ENCODE measurements around the gene MARCHF10. TPM values are rescaled to one million over a fixed set of nuclear protein-coding genes. Genes with fewer than 3 reads are reported as not detected.

MARCHF10 gene
- total and polyA plus RNA-seq, 2 of the 13 experiments (the other 11 are each of a cell fraction or from before 2014, with no cell fraction given) = not detected

DNA sequence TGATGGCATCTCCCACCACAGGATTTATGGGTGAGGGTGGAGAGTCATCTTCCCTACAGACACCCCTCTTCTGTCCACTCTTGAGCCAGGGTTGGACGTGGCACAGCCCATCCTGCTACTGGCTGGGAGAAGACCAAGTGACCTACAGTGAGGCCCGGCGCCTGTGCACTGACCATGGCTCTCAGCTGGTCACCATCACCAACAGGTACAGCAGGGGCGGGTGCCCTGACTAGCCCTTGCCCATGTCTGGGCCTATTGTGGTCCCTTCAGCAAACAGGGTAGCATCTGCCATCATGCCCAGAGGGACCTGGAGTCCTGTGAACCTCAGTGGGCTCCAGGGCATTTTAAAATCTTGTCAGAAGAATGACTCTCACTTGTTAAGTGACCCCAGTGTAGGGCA, 132.4 kb downstream of the MARCHF10 start (continued):
- TF ChIP-seq KLF12 (CRISPR knock-in tag; IDR thresholded peaks at IDR 0.05; ENCODE audit: borderline replicate concordance) (no peak), ZBTB38 (CRISPR knock-in tag; IDR thresholded peaks at IDR 0.05) (no peak)
- TF ChIP-seq, protein P1, sequence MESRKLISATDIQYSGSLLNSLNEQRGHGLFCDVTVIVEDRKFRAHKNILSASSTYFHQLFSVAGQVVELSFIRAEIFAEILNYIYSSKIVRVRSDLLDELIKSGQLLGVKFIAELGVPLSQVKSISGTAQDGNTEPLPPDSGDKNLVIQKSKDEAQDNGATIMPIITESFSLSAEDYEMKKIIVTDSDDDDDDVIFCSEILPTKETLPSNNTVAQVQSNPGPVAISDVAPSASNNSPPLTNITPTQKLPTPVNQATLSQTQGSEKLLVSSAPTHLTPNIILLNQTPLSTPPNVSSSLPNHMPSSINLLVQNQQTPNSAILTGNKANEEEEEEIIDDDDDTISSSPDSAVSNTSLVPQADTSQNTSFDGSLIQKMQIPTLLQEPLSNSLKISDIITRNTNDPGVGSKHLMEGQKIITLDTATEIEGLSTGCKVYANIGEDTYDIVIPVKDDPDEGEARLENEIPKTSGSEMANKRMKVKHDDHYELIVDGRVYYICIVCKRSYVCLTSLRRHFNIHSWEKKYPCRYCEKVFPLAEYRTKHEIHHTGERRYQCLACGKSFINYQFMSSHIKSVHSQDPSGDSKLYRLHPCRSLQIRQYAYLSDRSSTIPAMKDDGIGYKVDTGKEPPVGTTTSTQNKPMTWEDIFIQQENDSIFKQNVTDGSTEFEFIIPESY (CRISPR knock-in tag; IDR thresholded peaks at IDR 0.05) = no peak
- TF ChIP-seq, protein P2, sequence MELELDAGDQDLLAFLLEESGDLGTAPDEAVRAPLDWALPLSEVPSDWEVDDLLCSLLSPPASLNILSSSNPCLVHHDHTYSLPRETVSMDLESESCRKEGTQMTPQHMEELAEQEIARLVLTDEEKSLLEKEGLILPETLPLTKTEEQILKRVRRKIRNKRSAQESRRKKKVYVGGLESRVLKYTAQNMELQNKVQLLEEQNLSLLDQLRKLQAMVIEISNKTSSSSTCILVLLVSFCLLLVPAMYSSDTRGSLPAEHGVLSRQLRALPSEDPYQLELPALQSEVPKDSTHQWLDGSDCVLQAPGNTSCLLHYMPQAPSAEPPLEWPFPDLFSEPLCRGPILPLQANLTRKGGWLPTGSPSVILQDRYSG (CRISPR knock-in tag; IDR thresholded peaks at IDR 0.05) = no peak
- TF ChIP-seq, protein P3, sequence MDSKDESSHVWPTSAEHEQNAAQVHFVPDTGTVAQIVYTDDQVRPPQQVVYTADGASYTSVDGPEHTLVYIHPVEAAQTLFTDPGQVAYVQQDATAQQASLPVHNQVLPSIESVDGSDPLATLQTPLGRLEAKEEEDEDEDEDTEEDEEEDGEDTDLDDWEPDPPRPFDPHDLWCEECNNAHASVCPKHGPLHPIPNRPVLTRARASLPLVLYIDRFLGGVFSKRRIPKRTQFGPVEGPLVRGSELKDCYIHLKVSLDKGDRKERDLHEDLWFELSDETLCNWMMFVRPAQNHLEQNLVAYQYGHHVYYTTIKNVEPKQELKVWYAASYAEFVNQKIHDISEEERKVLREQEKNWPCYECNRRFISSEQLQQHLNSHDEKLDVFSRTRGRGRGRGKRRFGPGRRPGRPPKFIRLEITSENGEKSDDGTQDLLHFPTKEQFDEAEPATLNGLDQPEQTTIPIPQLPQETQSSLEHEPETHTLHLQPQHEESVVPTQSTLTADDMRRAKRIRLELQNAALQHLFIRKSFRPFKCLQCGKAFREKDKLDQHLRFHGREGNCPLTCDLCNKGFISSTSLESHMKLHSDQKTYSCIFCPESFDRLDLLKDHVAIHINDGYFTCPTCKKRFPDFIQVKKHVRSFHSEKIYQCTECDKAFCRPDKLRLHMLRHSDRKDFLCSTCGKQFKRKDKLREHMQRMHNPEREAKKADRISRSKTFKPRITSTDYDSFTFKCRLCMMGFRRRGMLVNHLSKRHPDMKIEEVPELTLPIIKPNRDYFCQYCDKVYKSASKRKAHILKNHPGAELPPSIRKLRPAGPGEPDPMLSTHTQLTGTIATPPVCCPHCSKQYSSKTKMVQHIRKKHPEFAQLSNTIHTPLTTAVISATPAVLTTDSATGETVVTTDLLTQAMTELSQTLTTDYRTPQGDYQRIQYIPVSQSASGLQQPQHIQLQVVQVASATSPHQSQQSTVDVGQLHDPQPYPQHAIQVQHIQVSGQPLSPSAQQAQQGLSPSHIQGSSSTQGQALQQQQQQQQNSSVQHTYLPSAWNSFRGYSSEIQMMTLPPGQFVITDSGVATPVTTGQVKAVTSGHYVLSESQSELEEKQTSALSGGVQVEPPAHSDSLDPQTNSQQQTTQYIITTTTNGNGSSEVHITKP (CRISPR knock-in tag; IDR thresholded peaks at IDR 0.05; ENCODE audit: low read depth) = no peak

DNA sequence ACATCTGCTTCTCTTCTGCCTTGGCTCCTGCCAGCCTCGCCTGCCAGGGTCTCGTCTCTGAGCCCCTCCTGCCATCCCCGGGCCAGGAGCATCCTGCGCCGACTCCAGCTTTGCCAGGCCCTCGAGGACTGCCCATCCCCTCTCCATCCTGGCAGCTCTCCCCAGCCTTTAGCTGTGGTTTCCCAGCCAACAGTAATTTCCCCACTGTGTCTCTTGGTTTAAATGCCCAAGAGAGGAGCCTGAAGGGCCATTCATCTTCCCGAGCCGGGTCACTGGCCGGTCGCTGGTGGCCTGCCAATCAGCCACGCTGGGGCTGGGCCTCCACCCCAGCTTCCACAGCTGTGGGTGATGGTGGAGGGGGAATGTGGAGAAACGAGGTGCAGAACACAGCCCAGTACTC, 132.9 kb downstream of the MARCHF10 start:
- Histone ChIP-seq H3K4me2 (ENCODE audit: low read depth, low read length) (no peak overlapping the region), H4K20me1 (ENCODE audit: insufficient read depth, low read length) (no peaks in the 10 kb centered on the region), H3K9me3 (ENCODE audit: low read length) (no peaks in the 10 kb centered on the region), H3K36me3 (replicated peaks in 1 of 2; ENCODE audit: control insufficient read depth in 1 of 2, insufficient read depth in 2 of 2, low read length in 2 of 2) (no peaks in the 10 kb centered on the region), H3K4me1 (ENCODE audit: insufficient read depth, low read length) (peaks cover 5% of the 10 kb centered on the region; the same call in 1 of the 2 replicates), H3K27ac (ENCODE audit: extremely low read length, insufficient read depth, low read length) (no peak overlapping the region), H3K4me3 (replicated peaks in 1 of 3; ENCODE audit: insufficient read depth in 1 of 3, low read depth in 2 of 3, low read length in 3 of 3) (no peak overlapping the region), H3K27me3 (ENCODE audit: control insufficient read depth in 1 of 2, insufficient read depth in 2 of 2, low read length in 2 of 2) (peaks cover 5 to 59% of the 10 kb centered on the region in 2 experiments; a peak in 3 of 5 replicates), H2AFZ (ENCODE audit: low read length) (no peak overlapping the region), H3K9ac (ENCODE audit: insufficient read depth, low read depth, low read length) (no peak overlapping the region), H3K79me2 (ENCODE audit: insufficient read depth, low read length) (no peaks in the 10 kb centered on the region)
- intact Hi-C loops (cut with micrococcal nuclease; ENCODE audit: unreplicated experiment) = no loop called here
- TF ChIP-seq ZNF556 (CRISPR knock-in tag; IDR thresholded peaks at IDR 0.05; ENCODE audit: borderline replicate concordance) (no peak), KDM2A (CRISPR knock-in tag; IDR thresholded peaks at IDR 0.05; ENCODE audit: borderline replicate concordance, low read depth) (no peak), TSC22D2 (CRISPR knock-in tag; IDR thresholded peaks at IDR 0.05; ENCODE audit: borderline replicate concordance) (no peak), CREM (IDR thresholded peaks at IDR 0.05) (no peak), CREM (CRISPR knock-in tag; IDR thresholded peaks at IDR 0.05) (no peak), KDM6A (CRISPR knock-in tag; IDR thresholded peaks at IDR 0.05; ENCODE audit: low read depth) (no peak), ZNF124 (CRISPR knock-in tag; IDR thresholded peaks at IDR 0.05) (no peak), ZNF577 (CRISPR knock-in tag; IDR thresholded peaks at IDR 0.05; ENCODE audit: borderline replicate concordance, low read depth) (no peak), THAP11 (CRISPR knock-in tag; IDR thresholded peaks at IDR 0.05) (no peak), CHD2 (IDR thresholded peaks at IDR 0.05; ENCODE audit: low read depth, low read length) (no peak), SMARCE1 (IDR thresholded peaks at IDR 0.05; ENCODE audit: borderline replicate concordance) (no peak)
- 16% methylated on average over 10 of the region's 12 CpGs for WGBS (ENCODE audit: low lambda C conversion rate)
- BruUV-seq (replicated peaks) = no TSS peak
- no peak for ATAC-seq
- in situ Hi-C loops (cut with HindIII; ENCODE audit: extremely low pct_ligation_motif_present, low pct_unique_long_range_greater_than_20kb) = no loop called here
- DNase-seq (ENCODE audit: low spot score) = no peak
- no peak for FAIRE-seq
- POLR2A ChIA-PET = no interaction called here
- CTCF ChIA-PET (ENCODE audit: low intra/inter-chr PET ratio, low total read pairs) = no interaction called here
